ENCODE data around the gene NFATC2. TPM values are rescaled to one million over a fixed set of nuclear protein-coding genes. Genes with fewer than 3 reads are reported as not detected.

NFATC2 gene
- total RNA-seq, 1 donor from 2014 or later = 4.2 TPM

DNA sequence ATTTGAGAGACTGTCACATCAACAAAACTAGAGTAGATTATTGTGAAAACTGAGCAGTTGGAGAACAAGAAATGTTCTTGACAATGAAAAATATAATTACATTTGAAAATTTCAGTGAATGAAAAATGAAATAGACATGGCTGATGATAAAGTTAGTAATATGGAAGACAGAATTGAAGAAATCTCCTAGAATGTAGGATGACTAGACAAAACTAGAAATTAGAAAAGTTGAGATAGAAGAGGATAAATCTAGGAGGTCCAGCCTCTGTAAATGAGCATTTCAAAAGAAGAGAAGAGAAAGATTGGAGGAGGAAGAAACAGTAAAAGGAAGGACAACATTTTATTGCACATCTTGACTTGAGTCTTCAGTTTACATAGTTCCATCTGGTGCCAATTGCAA lies 178.7 kb downstream of the NFATC2 start:
- no peak for DNase-seq
- Histone ChIP-seq H3K27me3 (ENCODE audit: low read depth) (peaks cover 47% of the 10 kb centered on the region), H3K9me3 (replicated peaks) (peaks cover 21% of the 10 kb centered on the region), H3K4me3 (no peak overlapping the region), H3K4me1 (no peaks in the 10 kb centered on the region), H3K36me3 (no peaks in the 10 kb centered on the region), H3K27ac (replicated peaks) (no peak overlapping the region)
- intact Hi-C loops (cut with micrococcal nuclease) = no loop called here
- TF ChIP-seq, protein P1, sequence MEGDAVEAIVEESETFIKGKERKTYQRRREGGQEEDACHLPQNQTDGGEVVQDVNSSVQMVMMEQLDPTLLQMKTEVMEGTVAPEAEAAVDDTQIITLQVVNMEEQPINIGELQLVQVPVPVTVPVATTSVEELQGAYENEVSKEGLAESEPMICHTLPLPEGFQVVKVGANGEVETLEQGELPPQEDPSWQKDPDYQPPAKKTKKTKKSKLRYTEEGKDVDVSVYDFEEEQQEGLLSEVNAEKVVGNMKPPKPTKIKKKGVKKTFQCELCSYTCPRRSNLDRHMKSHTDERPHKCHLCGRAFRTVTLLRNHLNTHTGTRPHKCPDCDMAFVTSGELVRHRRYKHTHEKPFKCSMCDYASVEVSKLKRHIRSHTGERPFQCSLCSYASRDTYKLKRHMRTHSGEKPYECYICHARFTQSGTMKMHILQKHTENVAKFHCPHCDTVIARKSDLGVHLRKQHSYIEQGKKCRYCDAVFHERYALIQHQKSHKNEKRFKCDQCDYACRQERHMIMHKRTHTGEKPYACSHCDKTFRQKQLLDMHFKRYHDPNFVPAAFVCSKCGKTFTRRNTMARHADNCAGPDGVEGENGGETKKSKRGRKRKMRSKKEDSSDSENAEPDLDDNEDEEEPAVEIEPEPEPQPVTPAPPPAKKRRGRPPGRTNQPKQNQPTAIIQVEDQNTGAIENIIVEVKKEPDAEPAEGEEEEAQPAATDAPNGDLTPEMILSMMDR (IDR thresholded peaks at IDR 0.05; ENCODE audit: borderline replicate concordance) = no peak

DNA sequence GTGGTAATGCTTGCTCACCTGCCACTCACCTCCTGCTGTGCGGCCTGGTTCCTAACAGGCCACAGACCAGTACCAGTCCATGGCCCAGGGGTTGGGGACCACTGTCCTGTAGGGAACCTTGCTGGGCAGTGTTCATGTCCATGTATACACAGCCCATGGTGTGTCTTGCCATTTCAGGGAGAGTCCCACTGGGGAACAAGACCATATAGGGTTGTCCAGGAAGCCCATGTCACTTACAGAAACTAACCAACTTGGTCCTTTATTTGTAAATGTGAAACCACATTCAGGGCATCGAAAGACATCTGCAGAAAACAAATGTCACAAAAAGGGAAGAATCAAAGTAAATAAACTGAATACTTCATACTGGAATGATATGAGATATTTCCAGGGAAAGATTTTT lies 179.1 kb downstream of the NFATC2 start:
- Histone ChIP-seq H3K4me3 (no peak overlapping the region), H3K9me3 (replicated peaks) (peaks cover 21% of the 10 kb centered on the region), H3K27ac (replicated peaks) (no peak overlapping the region), H3K36me3 (no peaks in the 10 kb centered on the region), H3K27me3 (ENCODE audit: low read depth) (peaks cover 48% of the 10 kb centered on the region), H3K4me1 (no peaks in the 10 kb centered on the region)
- DNase-seq = no peak
- TF ChIP-seq, protein P1 (IDR thresholded peaks at IDR 0.05; ENCODE audit: borderline replicate concordance) = no peak
- intact Hi-C loops (cut with micrococcal nuclease) = no loop called here

DNA sequence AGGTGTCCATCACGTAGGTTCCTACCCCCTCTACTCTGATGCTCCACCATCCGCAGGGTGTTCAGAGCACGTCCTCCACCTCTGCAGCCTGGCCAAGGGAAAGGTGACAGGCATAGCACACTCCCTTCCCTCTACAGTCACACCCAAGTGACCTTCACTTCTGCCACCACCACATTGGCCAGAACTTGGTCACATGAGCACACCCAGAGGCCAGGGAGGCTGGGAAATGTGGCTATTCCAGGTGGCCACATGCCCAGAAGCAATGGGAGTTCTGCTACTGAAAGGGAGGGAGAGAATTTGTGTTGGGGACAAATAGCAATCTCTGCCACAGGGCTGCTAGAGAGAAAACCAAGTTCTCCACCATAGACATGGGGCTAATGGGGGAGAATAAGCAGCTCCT lies 180.3 kb downstream of the NFATC2 start:
- intact Hi-C loops (cut with micrococcal nuclease) = no loop called here
- H3K27ac ChIP-seq (replicated peaks) = no peak overlapping the region
- TF ChIP-seq, protein P1 (IDR thresholded peaks at IDR 0.05; ENCODE audit: borderline replicate concordance) = no peak
- no peaks in the 10 kb centered on the region for H3K4me1 ChIP-seq
- DNase-seq = no peak
- H3K9me3 ChIP-seq (replicated peaks) = peaks cover 21% of the 10 kb centered on the region
- no peak overlapping the region for H3K4me3 ChIP-seq
- H3K27me3 ChIP-seq (ENCODE audit: low read depth) = peaks cover 39% of the 10 kb centered on the region
- no peaks in the 10 kb centered on the region for H3K36me3 ChIP-seq

DNA sequence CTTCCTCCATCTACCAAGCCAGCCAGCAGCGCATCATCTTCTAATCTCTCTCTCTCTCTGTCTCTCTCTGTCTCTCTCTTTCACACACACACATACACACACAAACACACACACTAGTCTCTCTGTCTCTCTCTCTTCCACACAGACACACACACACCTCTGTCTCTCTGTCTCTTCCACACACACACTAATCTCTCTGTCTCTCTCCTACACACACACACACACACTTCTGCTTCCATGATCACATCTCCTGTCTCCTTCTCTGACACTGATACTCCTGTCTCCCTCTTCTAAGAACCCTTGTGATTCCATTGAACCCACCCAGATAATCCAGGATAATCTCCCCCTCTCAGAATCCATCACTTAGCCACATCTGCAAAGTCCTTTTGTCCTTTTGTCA lies 181.3 kb downstream of the NFATC2 start:
- TF ChIP-seq, protein P1 (IDR thresholded peaks at IDR 0.05; ENCODE audit: borderline replicate concordance) = no peak
- Histone ChIP-seq H3K4me3 (no peak overlapping the region), H3K36me3 (no peaks in the 10 kb centered on the region), H3K27me3 (ENCODE audit: low read depth) (peaks cover 40% of the 10 kb centered on the region), H3K4me1 (no peaks in the 10 kb centered on the region), H3K27ac (replicated peaks) (no peak overlapping the region), H3K9me3 (replicated peaks) (peaks cover 21% of the 10 kb centered on the region)
- intact Hi-C loops (cut with micrococcal nuclease) = no loop called here
- DNase-seq = no peak

DNA sequence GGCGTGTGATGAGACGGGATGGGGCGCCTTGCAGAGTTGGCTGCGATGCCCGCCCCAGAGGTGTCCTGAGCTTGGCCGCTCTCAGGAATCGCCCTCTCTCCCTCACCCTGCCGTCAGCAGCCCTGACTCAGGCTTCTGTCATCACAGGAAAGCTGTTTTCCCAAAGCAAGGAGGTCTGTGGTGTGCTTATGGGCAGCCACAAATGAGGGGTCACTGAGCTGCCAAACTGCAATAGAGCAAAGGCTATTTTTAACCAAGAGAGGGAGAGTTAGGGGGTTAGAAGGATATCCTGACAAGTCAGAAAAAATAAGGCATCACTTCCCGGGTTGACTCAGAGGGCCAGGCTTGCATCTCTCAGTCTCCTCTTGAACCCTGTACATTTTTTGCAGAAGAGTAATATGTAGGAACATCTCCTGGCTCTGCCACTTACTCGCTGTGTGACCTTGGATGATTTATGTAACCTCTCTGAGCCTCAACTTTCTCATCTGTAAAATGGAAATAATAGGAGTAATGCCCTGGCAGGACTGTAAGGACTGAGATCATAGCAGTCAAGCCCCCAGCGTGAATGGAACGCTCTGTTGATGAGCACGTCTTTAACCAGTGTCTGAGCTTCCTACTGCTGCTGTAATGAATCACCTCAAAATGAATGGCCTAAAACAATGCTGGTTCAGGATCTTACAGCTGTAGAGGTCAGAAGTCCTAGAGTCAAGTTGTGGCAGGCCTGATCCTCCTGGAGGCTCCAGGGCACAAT lies 181.9 kb downstream of the NFATC2 start:
- Histone ChIP-seq H3K27ac (replicated peaks) (no peak overlapping the region), H3K36me3 (no peaks in the 10 kb centered on the region), H3K4me1 (no peaks in the 10 kb centered on the region), H3K9me3 (replicated peaks) (peaks cover 21% of the 10 kb centered on the region), H3K27me3 (ENCODE audit: low read depth) (peaks cover 39% of the 10 kb centered on the region), H3K4me3 (no peak overlapping the region)
- TF ChIP-seq, protein P1 (IDR thresholded peaks at IDR 0.05; ENCODE audit: borderline replicate concordance) = no peak
- intact Hi-C loops (cut with micrococcal nuclease) = no loop called here
- DNase-seq = no peak
